ENCODE data around the gene DNALI1.

- TF ChIP-seq CTCF (IDR thresholded peaks at IDR 0.05; ENCODE audit: low read depth, low read length, poor library complexity, severe bottlenecking): peak; percentile 78
- no peak for TF ChIP-seq EZH2phosphoT487 (IDR thresholded peaks at IDR 0.05; ENCODE audit: borderline replicate concordance, low read length)
These were observed 42.2 kb upstream of the DNALI1 start, which contains the start of gene MEAF6 for GRCh38 chr1:37514350-37515184.

All from DOHH2 (cell line).